IPS-NIHi7 (cell line): ENCODE results near the gene NPVF.

Experiments
- DNase-seq: peaks from one replicate; pipeline ENCODE4 v3.0.0; 2012; ENCODE audit warnings: mixed read lengths; ENCODE audit errors: extremely low spot score

The NPVF gene, protein sequence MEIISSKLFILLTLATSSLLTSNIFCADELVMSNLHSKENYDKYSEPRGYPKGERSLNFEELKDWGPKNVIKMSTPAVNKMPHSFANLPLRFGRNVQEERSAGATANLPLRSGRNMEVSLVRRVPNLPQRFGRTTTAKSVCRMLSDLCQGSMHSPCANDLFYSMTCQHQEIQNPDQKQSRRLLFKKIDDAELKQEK

DNA sequence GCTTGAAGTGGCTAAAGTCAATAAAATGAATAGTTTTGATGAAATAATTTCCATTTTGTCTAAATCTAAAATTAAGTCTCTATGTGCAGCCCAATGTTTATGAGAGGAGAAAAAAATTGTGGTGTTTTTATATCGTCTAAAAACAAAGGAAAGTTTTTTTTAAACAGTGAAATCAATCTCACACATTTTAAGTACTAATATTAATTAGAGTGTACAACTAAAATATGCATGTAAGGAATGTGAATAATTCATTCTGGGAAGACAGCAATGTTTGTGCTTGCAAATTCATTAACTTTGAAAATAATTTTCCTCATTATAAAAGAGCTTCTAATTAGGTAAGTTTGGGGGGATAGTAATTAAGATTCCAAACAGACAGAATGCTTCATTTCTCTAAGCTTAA, at the start of gene NPVF:
Gene NPVF, minus strand, starts transcription at position 101 of the 400 bp plus-strand sequence. Its CDS starts 47 bp downstream, at position 54.
- DNase-seq, result no peak

DNA sequence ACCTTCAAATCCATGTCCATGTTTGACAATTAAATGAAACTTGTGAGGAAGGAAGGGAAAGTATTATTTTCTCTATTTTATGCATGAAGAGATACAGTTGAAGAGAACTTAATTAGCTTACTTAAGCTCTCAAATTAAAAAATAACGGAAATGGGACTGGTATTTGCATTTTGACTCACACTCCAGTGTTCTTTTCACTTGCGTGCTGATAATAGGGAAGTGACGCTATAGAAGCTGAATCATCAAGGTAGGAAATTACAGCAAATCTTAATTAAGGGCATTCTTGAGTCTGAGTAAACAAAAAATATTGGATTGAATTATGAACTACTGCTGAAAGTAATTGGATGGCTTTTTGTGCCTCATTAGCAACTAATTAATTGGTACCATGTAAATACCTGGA, 44.0 kb upstream of the NPVF start:
- DNase-seq, result no peak

DNA sequence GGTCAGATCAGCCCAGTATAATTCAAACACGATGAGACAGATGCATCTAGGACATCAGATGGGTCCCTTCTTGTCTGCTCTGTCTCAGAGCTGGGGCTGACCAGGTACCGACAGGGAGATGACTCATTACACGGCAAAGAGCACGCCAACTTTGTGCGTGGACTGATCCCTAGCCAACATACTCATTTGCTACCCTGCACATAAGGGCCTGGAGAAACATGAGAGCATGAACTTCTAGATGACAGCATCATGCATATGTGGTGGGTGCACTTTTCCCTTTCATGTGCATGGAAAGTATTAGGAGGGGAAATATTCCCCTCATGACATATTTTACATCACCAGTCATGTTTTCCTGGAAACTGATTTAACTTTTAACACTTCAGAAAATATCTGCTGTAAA, 35.1 kb upstream of the NPVF start:
- DNase-seq, result no peak

DNA sequence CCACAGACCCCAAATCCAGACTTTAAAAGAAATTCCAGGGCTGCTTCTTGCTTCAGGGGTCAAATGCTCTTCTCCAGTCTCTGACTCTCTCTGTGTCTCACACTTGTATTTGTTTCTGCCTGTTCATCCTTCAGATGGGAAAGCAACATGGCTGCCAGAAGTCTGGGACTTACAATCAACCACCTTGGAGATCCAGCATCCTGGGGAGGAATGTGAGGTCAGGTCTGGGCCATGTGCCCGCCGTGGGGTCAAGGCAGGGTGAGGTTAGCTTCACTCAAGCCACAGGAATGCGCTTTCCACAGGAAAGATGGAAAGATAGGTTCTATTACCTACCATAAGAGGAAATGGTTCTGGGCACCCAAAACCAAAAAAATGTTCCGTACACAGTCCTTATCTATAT, 34.3 kb upstream of the NPVF start:
- no peak for DNase-seq

DNA sequence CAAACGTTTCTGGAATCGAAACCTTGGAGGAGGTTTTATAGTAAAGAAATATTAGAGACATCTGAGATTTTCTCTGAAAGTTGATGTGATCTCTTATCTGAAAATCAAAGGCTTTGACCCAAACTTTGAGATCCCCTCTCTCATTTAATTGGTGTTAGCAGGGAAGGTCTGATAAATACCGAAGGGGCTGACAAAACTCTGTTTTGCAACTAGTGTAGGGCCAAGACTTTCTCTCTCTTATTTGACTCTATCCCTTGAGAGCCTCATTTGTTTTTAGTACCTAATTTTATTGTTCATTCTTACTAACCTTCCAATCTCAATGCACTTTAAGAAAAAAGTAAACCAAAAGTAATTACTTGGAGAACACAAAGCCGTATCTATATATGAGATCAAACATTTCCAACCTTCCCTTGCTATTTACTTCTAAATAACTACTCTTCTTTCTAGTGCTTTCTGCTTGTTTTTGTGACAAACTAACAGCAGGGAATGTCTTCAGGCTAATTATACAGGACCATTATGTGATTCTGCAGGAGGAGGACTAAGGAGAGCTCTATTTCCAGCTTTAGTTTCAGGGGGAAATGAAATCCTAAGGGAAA, 33.4 kb upstream of the NPVF start:
- DNase-seq, result no peak

DNA sequence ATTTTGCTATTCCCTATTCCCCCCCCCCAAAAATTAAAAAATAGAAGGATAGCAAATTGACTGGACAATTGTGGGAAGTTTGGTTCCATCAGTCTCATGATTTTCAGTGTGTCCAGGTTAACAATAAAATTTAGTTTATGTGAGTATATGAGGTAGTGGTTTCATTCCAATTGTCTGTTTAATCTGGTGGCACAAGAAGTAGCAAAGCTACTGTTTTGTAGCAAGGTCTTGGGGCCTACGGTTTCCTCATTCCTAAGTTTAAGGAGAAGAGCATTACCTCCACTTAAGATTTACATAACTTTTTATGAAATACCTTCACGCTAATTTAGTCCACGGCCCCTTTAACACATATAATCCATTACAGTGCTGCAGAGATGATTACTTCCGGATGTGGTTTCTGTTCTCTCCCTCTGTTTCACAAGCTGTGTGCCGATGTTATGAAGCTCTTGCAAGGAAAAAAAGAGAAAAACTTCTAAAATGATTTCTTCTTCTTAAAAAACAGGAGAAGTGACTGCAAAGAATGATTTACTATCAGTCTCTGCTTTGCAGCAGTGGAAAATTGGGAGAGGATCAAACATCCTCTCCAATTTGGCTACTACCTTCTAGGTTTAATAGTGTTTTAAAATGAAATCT, 32.7 kb upstream of the NPVF start:
- DNase-seq, result no peak

DNA sequence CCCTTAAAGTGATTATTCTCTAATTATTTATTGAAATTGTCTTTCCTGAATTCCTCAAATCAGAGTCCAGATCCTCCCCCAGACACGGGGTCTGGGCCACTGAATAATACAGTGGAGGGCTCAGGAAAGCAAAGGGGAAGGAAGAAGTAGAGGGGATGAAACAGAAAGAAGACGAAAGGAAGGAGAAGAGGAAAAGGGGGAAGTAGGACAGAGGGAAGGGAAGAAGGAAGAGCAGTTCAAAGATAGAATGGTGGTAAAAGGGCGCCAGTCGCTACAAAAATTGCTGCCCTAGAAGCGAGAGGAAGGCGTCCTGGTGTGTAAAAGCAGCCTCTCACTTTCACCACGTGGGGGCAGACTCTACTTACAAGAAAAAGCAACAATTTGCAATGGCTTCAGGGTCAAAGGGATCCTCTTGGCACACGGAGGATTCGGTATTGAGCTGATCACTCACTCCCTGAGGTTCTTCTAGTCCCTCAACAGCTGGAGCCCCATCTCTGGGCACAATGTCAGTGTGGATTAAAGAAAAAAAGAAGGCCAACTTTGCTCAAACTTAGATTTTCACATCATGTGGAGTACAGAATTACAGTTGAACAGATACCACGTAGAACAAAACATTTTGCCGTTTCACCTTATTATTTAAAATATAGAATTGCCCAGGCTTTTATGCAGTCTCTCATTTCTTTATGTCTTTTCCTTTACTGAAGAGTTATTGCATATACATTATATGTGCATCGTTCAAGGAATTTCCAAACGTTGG, 31.4 kb upstream of the NPVF start:
- DNase-seq, result peak; percentile 83

DNA sequence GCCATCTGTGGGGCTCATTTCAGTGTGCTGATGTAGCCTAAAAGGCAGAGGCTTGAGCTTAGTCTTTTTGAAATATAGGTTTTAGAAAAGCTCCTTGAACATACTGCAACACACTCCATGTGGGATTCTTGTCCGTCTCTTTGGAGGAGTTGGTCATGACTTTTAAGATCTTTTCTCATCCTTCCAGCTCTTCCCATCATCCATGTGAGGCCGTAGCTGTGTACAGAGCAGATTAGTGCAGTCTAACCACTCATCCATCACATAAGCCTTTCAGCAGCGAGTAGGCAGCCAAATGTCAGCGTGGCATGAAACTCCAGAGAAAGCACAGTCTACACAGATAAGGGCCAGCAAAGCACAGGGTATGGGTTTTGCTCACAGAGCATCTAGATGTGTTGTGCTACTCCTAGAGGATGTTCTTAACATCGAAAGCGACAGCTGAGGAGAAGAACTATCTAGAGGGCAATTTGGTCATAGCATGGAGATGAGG, 28.1 kb upstream of the NPVF start:
- DNase-seq, result no peak

DNA sequence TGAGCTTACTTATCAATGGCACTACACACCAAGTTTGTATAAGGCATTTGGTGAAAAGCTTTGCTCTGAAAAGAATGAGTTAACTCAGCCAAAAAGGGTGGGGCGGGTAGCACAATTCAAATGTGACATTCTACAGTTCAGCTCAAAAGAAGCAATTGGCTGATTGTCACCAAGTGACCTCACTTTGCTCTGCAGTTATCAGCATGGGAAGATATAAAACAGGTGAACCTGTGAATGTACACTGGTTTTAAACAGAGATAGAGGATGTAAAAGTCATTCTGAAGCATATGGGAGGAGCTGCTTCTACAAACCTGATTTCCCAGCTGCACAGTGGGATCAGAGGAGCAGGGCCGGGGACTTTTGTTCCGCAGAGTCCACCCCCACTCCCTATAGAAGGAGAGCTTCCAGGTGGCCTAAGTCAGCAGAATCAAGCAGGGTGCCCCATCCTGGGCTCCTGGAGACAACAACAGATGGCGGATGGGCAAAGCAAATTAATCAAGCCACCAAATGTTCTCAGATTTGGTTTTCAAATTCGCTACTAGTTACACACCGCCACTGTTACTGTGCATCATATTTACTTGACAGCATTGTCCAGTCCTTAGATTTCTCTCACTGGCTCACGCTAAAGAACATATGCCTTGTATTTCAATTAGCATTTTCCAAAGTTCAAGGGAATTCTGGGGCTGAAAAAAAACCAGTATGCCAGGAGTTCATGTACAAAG, 27.5 kb upstream of the NPVF start:
- no peak for DNase-seq

DNA sequence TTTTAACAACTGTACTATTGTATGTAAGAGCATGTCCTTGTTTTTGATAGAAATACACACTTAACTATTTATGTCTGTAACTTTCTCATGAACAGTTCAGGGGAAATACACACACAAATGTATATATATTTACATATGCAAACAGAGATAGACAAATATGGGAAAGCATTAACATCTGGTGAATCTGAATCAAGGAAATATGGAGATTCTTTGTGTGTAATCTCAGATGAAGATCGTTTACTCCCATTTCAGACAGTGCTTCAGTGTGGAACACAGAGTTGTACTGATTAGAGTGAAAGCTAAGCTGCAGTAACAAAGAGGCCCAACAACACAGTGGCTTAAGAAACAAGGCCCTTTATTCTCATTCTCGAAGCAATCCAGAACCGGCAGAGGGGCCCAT, 26.3 kb upstream of the NPVF start:
- no peak for DNase-seq

DNA sequence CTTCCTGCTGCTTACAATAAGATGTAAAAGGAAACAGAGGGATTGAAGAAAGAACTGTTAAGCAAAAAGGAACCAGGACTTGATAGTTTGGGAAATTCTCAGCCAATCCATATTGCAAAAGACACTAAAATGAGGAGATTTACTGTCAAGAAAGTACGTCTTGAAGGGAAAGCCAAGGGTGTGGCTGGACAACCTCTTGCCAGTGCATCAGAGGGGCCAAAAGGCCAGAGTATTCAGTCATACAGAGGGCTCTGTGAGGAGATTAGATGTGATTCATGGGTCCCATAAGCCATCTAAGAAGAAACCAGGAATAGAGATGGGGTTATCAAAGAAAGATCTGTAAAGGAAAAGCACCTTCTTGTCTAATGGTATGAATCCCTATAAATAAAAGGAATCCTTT, 25.4 kb upstream of the NPVF start:
- DNase-seq, result no peak

DNA sequence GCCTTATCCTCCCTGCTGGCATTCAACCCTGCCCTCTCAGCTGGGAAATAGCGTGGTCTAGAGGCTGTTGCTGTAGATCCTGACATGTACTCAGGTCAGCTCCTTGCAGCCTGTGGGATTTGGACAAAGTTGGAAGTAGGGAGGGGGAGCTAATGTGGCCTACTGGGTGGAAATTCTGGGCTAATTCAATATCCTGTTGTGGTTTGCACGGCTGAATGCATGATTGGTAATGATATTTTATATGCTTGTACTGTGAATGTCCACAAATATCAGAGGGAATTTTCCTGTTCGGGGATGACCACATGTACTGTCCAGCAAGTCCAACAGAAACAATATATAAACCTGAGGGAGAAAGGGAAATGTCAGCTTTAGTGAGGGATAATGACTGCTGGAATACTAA, 22.1 kb upstream of the NPVF start:
- DNase-seq, result no peak

DNA sequence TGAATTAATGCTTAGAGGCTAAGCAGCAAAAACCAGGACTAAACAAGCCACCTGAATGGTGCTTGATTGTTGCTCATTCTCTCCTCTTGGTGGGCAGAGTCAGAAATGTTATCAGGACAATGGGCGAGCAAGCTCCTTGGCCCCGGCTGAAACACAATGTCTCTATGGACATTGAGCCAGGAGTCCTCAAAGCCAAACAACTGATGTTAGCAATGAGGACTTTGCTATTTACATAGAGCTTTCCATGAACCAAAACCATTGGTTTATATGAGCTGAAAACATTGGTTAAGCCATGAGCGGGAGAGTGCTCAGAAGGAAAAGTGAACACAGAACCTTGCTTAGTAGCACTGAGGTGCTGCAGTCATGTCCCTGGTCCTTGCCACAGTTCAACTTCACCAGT, 21.5 kb upstream of the NPVF start:
- DNase-seq, result no peak

DNA sequence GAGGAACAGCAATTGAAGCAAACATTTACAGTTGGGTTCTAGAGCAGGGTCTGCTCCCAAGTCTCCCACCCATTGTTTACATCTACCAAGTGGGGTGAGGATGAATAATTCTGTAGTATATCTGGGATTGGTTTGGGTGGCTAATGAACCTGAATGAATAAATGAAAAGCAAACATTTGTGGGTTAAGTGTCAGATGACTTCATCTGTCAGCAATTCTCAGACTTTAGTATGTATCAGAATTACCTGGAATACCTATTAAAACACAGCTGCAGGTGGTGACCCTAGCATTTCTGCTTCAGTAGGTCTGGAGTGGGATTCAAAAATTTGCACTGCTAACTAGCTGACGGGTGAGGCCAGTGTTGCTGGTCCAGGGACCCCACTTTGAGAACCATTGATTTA, 18.0 kb upstream of the NPVF start:
- no peak for DNase-seq

DNA sequence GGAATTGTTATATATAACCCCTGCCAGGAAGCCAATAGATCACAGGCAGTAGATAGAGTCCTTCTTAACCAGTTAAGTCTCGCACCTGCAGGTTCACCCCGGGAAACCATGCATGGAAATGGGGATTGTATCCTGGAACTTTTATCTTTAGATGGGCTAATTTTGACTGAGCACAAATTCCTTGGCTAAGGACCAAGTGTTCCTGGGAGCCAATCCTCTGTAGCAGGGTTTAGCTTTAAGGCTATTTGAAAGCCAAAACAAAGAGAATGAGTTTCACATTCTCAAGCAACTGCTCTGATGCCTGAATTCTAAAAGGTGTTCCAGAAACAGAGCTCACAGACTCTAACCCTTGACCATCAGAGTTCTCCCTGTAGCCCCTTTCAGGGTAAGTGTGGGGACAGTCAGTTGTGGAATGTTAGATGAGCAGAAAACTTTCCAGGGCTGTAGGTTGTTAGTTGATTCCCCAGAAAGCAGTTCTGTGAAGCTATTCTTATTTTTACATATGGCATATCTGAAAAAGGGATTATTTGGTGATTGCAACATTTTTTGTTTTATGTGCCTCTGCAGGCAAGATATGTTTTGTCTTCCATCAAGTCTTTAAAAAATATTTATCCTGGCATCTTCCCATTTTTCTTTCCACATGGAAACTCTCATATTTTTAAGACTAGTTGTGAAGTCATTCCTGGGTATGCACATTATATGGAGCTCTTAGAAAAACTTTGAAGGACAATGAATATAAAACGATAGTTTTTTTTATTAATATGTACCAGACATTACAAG, 16.2 kb upstream of the NPVF start:
- peak; percentile 37 for DNase-seq

DNA sequence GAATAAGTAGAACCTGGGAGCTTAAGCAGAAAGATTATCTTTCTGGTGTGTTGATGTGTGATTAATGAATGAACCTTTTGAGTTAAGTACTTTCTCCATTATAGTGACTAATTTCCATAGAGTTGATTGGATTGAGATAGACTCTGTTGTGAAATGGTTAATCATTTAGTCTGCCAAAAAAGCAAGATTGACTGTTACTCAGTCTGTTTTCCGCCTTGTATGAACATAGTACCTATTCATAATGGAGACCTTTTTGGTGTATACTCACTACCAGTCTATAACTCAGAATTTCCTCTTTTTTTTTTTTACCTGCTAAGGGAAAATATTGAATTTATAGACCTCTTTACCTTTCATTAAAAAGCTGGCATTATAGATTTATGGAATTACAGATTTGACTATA, 14.4 kb upstream of the NPVF start:
- DNase-seq, result no peak

DNA sequence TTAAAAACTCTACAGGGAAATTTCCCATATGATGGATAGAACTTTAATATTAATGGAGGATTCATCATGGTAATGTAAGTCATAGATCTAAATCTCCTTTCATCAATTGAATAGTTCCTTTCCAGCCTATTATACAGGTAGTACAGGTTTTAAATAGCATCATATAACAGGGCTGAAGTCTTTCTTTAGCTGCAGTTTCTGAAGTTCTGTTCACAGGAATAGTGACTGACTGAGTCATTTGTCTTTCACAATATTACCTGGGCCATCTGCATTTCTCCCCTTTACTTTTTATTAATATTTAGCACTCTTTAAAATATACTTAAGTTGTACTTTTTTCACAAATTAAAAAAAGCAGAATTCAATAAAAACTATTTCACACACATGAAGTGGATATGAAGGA, 12.6 kb upstream of the NPVF start:
- DNase-seq, result no peak

DNA sequence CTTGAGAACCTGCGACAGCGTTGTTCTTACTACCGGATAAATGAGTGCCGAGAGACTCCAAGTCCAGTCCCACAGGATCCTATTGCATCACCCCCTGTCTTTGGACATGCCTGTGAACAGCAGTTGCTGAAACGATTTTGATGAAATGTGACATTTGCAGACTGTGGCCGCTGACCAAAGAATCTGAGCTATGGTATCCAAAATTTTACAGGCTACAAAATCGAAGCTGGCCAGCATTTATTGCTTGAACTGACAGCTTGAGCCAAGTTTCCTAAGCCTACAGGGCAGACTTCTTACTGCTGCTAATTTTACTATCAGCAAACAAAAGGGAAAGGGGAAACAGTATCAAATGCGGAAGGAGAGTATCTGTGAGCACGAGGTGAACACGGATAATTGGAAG, 12.1 kb upstream of the NPVF start:
- no peak for DNase-seq

DNA sequence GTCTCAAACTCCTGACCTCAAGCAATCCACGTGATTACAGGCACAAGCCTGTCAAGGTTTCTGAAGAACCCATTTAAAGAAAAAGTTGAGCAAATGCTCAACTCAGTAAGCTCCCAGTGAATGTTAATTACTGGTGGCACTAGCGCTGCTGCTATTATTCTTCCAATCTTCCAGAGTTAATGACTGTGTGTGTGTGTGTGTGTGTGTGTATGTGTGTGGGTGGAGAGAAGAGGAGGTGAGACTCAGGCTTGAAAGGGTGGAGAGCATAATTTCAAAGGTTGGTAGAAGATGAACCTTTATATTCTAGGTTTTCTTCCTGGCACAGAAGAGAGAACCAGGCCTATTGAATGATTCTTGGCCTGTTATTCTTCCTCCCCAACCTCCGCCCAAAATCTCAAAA, 11.6 kb upstream of the NPVF start:
- no peak for DNase-seq

DNA sequence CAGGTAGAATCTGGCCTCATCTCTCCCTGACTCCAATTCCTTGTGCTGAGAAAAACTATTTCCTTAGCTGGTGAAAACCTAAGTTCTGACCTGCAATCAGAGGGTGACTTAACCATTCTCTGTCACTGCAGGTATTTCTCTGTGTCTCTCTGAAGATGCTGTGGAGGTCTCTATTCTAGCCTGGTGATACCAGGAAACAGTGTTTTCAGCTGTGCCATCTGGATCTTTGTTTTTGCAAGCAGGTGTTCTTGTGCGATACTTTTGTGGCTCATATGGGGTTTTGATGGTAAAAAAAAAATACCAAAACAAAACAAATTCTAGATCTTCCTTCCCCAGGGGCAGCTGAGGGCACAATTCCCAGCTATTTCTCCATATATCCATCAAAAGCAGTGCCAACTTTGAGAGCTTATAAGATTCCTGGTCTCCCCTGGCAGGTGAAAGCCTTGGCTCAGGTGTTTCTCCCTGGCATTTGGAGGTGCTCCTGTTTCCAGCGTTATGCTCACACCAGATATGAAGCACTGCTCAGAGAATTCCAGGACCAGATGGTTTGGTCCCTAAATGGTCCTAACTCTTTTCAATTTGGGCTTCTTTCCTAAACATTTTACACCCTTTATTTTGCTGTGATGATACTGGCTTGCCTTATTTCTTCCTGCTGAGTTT, 9.9 kb upstream of the NPVF start:
- no peak for DNase-seq

DNA sequence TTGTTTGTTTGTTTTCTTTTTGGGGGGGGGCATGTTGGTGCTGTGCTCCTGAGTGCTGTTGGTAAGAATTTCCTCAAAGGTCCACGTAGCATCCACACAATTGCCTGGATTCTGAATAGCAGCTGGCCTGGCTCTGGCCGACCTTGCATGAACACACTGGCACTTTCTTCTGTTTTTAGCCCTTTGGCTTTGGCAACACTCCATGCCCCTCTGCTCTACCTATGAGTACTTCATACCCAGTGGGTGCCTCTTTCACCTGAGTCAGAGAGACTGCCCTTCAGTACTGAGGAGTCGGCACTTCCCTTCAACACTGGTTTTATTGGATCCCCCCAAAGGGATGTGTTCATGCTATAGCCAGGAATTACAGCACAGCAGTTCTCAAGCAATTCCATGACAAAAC, 7.2 kb upstream of the NPVF start:
- DNase-seq, result no peak
